ENCODE measurements around the gene CMTM3.
"Not testable (repeated sequence)": the region's sequence is repeated elsewhere in the genome, so short reads cannot be mapped to it uniquely, and the experiment has no call there.

Gene CMTM3

DNA sequence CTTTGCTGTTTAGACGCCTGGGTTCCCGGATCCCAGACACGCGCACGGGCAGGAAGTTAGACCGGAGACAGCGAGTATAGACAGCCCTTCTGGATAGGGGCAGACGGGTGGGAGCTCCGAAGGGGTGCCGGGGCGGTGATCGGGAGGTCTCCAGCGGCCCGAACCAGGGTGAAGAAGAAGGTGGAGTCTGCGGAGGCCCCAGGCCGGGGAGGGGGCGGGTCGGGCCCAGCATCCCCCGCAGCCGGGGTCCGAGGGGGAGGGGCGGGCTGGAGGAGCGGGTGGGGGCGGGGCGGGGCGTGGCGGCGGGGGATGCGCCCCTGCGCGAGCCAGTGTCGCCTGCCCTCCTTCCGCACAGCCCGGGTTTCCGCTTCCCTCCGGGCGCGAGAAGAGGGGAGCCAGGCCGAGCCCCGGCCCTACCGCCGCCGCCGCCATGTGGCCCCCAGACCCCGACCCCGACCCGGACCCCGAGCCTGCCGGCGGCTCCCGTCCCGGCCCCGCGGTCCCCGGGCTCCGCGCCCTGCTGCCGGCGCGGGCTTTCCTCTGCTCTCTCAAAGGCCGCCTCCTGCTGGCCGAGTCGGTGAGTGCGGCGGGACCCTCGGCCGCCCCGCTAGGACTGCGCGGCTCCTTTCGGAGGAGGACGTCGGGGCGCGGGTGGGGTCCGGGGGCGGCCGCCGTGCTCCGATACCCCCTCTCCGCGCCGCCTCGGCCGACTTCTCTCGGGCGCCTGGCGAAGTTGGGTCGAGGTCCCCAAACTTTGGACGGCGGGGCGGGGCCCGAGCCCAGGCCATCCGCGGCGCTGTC, at the start of gene CMTM3:
Gene CMTM3 (plus strand): TSS at position 329 of the 801 bp plus-strand sequence. CDS start 102 bp downstream, at position 431.
- DNase-seq (ENCODE audit: extremely low read depth in 1 of 2, low read depth in 1 of 2) = peak; percentile 45 to 54

GRCh38 chr16:66560107-66560506, 44.4 kb upstream of the CMTM3 start:
- DNase-seq (ENCODE audit: extremely low read depth in 1 of 2, low read depth in 1 of 2) = no peak

GRCh38 chr16:66561381-66562080, 43.0 kb upstream of the CMTM3 start:
- no peak for DNase-seq (ENCODE audit: extremely low read depth in 1 of 2, low read depth in 1 of 2)

DNA sequence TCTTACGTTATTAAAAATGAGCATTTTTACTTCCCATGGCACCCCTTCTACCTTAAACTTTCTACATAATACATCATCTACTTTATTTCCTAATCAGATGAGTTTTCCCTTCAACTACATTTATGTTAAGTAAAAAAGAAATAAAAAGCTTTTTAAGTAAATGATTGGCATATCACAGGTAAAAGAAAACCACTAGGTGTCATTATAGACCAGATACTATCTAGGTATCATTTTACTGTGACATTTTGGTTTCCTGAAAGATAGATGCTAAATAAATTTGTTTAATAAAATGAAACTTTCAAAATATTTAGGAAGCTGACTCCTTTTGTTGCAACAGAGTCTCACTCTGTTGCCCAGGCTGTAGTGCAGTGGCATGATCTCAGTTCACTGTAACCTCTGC, 42.1 kb upstream of the CMTM3 start:
- no peak for DNase-seq (ENCODE audit: extremely low read depth in 1 of 2, low read depth in 1 of 2)

DNA sequence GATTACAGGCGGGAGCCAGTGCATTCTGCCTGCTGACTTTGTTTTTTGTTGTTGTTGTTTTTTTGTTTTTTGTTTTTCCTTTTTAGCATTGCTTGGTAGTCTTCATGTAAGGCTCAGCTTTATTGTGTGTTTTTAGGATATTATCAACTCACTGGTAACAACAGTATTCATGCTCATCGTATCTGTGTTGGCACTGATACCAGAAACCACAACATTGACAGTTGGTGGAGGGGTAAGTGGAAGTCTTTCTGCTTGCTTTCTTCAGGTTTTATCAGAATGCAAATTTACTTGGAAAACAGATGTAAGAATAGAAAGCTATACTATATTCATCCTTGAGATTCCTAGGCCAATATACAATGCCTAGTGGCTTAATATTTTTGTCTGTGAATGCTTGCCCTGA, 41.5 kb upstream of the CMTM3 start:
- DNase-seq (ENCODE audit: extremely low read depth in 1 of 2, low read depth in 1 of 2) = no peak

GRCh38 chr16:66563574-66564334, 40.8 kb upstream of the CMTM3 start:
- no peak for DNase-seq (ENCODE audit: extremely low read depth in 1 of 2, low read depth in 1 of 2)

- DNase-seq (ENCODE audit: extremely low read depth in 1 of 2, low read depth in 1 of 2) = no peak
Observed at GRCh38 chr16:66566051-66566901, 38.2 kb upstream of the CMTM3 start, which contains the start of gene CMTM1. Gene CMTM1 (plus strand): TSS chr16:66566439. CDS start chr16:66566514, 75 bp downstream.

- not testable (repeated sequence) for DNase-seq (ENCODE audit: extremely low read depth in 1 of 2, low read depth in 1 of 2)
Observed at GRCh38 chr16:66567270-66567669, 37.2 kb upstream of the CMTM3 start.

DNA sequence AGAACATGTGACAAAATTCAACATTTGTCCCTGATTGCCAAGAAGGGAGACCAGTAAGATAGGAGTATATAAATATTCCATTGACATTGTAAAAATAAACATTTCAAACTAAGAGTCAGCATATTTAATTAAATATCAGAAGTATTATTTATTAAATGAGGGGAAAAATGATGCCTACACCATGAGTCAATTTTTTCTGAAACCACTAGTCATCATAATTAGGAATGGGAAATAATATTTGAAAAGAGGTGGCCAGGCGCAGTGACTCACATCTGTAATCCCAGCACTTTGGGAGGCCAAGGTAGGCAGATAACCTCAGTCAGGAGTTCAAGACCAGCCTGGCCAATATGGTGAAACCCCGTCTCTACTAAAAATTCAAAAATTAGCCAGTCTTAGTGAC, 36.1 kb upstream of the CMTM3 start:
- no peak for DNase-seq (ENCODE audit: extremely low read depth in 1 of 2, low read depth in 1 of 2)

DNA sequence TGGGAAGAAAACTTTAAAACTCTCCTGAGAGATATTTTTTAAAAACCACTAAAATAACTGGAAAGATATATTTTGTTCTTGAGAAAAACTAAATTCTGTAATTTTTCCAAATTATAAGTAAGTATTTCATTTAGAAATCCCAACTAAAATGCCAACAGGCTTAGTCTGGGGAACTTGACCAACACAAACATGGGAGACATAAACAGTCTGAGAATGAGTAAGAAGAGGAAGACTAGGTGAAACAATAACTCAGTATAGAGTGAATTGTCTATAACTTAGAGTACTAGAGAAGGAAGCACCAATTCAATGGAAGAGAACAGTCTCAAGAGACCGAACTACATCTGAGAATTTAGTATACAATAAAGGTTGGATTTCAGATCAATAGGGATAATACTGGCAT, 35.4 kb upstream of the CMTM3 start:
- DNase-seq (ENCODE audit: extremely low read depth in 1 of 2, low read depth in 1 of 2) = no peak

DNA sequence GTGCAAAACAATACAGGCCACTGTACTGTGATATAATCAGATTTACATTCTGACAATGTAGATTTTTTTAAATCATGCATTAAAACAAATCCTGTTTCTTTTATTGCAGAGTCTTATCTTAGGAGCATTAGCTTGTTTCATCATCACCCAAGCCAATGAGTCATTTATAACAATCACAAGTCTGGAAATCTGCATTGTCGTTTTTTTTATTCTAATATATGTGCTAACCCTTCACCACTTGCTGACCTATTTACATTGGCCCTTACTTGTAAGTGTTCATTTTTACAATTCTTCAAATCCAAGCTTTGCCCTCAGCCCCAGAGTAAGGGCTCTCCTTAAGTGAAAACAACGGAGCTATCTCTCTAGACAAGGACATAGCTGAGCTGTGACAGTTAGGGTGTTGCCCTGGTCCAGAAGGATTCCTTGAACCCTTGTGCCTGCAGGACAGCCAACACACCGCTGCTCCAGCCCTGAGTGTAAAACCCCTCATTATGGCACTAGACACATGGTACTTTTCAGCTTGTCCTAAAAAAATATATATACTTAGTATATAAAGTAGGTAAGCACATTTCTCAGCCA, 34.6 kb upstream of the CMTM3 start:
- no peak for DNase-seq (ENCODE audit: extremely low read depth in 1 of 2, low read depth in 1 of 2)

DNA sequence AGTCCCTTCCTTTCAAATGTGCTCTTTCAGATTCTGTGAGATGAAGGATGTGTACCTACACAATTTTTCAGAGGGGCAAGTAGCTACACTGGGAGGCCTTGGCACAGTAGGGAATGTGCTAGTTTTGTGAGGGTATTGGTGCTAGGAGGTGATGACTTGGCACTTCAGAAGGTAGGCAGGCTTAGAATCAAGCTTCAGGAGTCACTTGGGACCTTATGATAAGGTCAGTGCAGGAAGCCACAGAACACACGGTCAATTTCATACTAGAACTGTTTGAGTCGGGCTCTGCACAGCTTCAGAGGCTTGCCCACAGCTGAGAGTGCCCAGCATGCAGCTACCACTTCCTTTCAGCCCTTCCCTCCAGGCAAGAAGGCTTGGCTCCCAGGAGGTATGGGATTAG, 32.1 kb upstream of the CMTM3 start:
- DNase-seq (ENCODE audit: extremely low read depth in 1 of 2, low read depth in 1 of 2) = no peak

DNA sequence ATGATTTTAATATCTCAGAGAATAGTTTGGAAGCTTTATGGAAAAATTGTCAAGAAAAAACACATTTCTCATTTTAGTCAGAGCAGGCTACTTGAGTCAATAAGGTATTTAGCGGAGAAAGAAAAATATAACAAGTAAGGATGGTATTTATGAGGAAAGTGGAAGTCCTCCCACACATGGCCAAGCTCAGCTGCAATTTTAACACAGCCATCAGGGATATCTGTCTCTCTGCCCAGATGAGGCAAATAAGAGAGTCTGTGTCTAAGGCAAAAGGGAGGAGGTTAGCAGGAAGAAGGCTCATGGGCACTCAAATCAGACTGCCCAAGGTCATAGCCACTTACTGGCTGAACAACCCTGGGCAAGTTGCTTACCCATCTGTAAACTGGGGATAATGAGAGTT, 30.4 kb upstream of the CMTM3 start:
- no peak for DNase-seq (ENCODE audit: extremely low read depth in 1 of 2, low read depth in 1 of 2)

GRCh38 chr16:66574531-66574930, 30.0 kb upstream of the CMTM3 start:
- no peak for DNase-seq (ENCODE audit: extremely low read depth in 1 of 2, low read depth in 1 of 2)

- DNase-seq (ENCODE audit: extremely low read depth in 1 of 2, low read depth in 1 of 2) = no peak
Observed at GRCh38 chr16:66575060-66575459, 29.4 kb upstream of the CMTM3 start.

DNA sequence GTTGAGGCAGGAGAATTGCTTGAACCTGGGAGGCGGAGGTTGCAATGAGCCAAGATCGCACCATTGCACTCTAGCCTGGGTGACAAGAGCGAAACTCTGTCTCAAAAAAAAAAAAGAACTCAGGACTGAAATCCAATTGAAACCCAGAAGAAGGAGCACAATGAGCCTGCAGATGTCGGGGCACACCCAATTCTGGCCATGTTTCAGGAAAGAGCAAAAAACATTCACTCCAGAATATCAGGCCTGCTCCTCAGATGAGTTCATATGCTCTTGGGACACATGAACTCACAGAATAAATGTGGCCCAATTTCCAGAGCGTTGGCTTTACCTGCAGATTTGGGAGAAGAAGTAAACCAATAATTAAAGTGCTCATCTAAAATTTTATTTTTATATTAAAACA, 28.2 kb upstream of the CMTM3 start:
- DNase-seq (ENCODE audit: extremely low read depth in 1 of 2, low read depth in 1 of 2) = no peak

GRCh38 chr16:66578651-66579531, 25.6 kb upstream of the CMTM3 start, which contains the start of gene CMTM2:
Gene CMTM2 (plus strand): TSS chr16:66579463. CDS start chr16:66579608, 145 bp downstream.
- DNase-seq (ENCODE audit: extremely low read depth in 1 of 2, low read depth in 1 of 2) = no peak

DNA sequence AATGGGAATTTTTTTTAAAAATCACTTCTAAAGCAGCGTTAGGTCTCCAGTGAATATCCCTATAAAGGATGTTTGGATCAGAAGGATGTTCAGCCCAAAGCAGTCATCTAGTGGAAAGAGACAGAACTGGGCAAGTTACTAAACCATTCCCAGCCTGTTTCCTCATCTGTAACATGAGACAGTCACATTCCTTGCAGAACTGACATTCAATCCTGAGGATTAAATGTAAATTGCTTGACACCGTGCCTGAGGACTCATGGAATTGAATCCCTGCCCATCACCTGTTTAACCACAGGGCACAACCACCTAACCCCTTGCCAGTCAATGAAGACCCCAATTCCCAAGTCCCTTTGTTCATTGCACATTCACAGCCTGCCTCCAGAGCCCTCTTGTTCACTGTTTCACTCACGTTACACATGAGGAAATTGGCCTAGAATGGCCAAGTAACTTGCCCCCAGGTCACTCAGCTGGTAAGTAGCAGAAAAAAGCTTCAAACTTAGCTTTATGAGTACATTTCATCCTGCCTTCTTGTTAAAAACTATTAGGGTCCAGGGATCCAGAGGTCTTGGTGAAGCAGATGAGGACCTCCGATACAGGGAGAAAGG, 23.8 kb upstream of the CMTM3 start:
- DNase-seq (ENCODE audit: extremely low read depth in 1 of 2, low read depth in 1 of 2) = no peak
